Liver (tissue), 9 donors: ENCODE results near the gene SIMC1. TPM values are rescaled to one million over a fixed set of nuclear protein-coding genes. Genes with fewer than 3 reads are reported as not detected.

Source experiments
- DNase-seq: peaks from one replicate; pipeline ENCODE4 v3.0.0-alpha.2; 2017; ENCODE audit warnings: low spot score
- H3K27ac ChIP-seq, 2 donors: one replicate each; pipeline ENCODE4 v1.7.0; 2013; ENCODE audit warnings: inconsistent platforms in 2 of 2, low read length in 2 of 2, control low read depth in 1 of 2, low read depth in 1 of 2, mild to moderate bottlenecking in 1 of 2
- H3K27me3 ChIP-seq, 4 donors: one replicate each; pipeline versions ENCODE4 v1.6.1 to v1.7.0; 2013; ENCODE audit warnings: low read length in 3 of 4, inconsistent platforms in 1 of 4, mild to moderate bottlenecking in 1 of 4, moderate library complexity in 1 of 4; ENCODE audit not compliant: control insufficient read depth in 4 of 4, insufficient read depth in 4 of 4
- H3K36me3 ChIP-seq, 4 donors: one replicate each; pipeline versions ENCODE4 v1.6.1 to v1.7.0; 2013; ENCODE audit warnings: low read length in 3 of 4, mild to moderate bottlenecking in 3 of 4, low read depth in 1 of 4, moderate library complexity in 1 of 4; ENCODE audit not compliant: control insufficient read depth in 4 of 4, insufficient read depth in 3 of 4
- H3K4me1 ChIP-seq, 4 donors: one replicate each; pipeline versions ENCODE4 v1.6.1 to v1.7.0; 2013; ENCODE audit warnings: low read length in 3 of 4, mild to moderate bottlenecking in 3 of 4, moderate library complexity in 1 of 4; ENCODE audit not compliant: control insufficient read depth in 4 of 4, insufficient read depth in 4 of 4
- H3K4me3 ChIP-seq, 3 donors: one replicate each; pipeline versions ENCODE4 v1.6.1 to v1.7.0; 2013; ENCODE audit warnings: low read length in 3 of 3, control low read depth in 1 of 3, low read depth in 1 of 3, mild to moderate bottlenecking in 1 of 3
- H3K9ac ChIP-seq, 2 donors: one replicate each; pipeline ENCODE4 v1.7.0; 2013; ENCODE audit warnings: low read length in 2 of 2, mild to moderate bottlenecking in 2 of 2, moderate library complexity in 2 of 2, control low read depth in 1 of 2, low read depth in 1 of 2
- H3K9me3 ChIP-seq, 4 donors: one replicate each; pipeline versions ENCODE4 v1.6.1 to v1.7.0; 2013; ENCODE audit warnings: low read length in 3 of 4; ENCODE audit not compliant: control insufficient read depth in 4 of 4
- EGR1 ChIP-seq, 2 donors: IDR thresholded peaks; 2 replicates each; pipeline ENCODE4 v1.6.1; 2016 to 2018; ENCODE audit warnings: antibody characterized with exemption in 2 of 2, low read depth in 2 of 2
- GABPA ChIP-seq, 2 donors: IDR thresholded peaks in 1 of 2; conservative IDR thresholded peaks in 1 of 2; 2 replicates each; pipeline ENCODE4 v1.6.1; 2016; ENCODE audit warnings: antibody characterized with exemption in 2 of 2, mild to moderate bottlenecking in 1 of 2, moderate library complexity in 1 of 2
- HNF4A ChIP-seq, 2 donors: conservative IDR thresholded peaks; 2 replicates each; pipeline ENCODE4 v1.6.1; 2016; ENCODE audit warnings: antibody characterized with exemption in 2 of 2, mild to moderate bottlenecking in 2 of 2
- HNF4G ChIP-seq: IDR thresholded peaks from 2 replicates; pipeline ENCODE4 v1.6.1; 2016; ENCODE audit warnings: antibody characterized with exemption
- JUND ChIP-seq, 2 donors: IDR thresholded peaks; 2 replicates each; pipeline ENCODE4 v1.6.1; 2016; ENCODE audit warnings: antibody characterized with exemption in 2 of 2
- RAD21 ChIP-seq, 2 donors: IDR thresholded peaks; 2 replicates each; pipeline ENCODE4 v1.6.1; 2016; ENCODE audit warnings: antibody characterized with exemption in 2 of 2, mild to moderate bottlenecking in 2 of 2
- REST ChIP-seq: IDR thresholded peaks from 2 replicates; pipeline ENCODE4 v1.6.1; 2016; ENCODE audit warnings: antibody characterized with exemption, mild to moderate bottlenecking
- RXRA ChIP-seq, 2 donors: IDR thresholded peaks; 2 replicates each; pipeline ENCODE4 v1.6.1; 2017 to 2018; ENCODE audit warnings: antibody characterized with exemption in 2 of 2, mild to moderate bottlenecking in 1 of 2
- TAF1 ChIP-seq: conservative IDR thresholded peaks from 2 replicates; pipeline ENCODE4 v1.6.1; 2016; ENCODE audit warnings: antibody characterized with exemption, mild to moderate bottlenecking
- YY1 ChIP-seq: IDR thresholded peaks from 2 replicates; pipeline ENCODE4 v1.6.1; 2016; ENCODE audit warnings: antibody characterized with exemption, mild to moderate bottlenecking
- ZBTB33 ChIP-seq: IDR thresholded peaks from 2 replicates; pipeline ENCODE4 v1.6.1; 2016; ENCODE audit warnings: antibody characterized with exemption
- WGBS: extraction: QIAGEN DNeasy Blood & Tissue Kit; methylation state at CpG from one replicate; pipeline ENCODE4 v1.1.7; 2013; 5-methylcytosine and 5-hydroxymethylcytosine counted together
- polyA plus RNA-seq, 2 donors: library from polyadenylated mRNA; stranded (reverse) in 1 of 2; unstranded in 1 of 2; fragments of 200-250 nt in 1 of 2; fragments of >200 nt in 1 of 2; fragmentation: Nextera tagmentation in 1 of 2; extraction: Ambion mirVana in 1 of 2; gene quantifications; one replicate each; pipeline versions ENCODE4 v1.2.1 to v1.2.3, GENCODE V29; 2013 to 2015
- total RNA-seq, 2 donors: library from RNA; depleted of rRNA; stranded (reverse); fragments of >200 nt; gene quantifications; one replicate each; pipeline ENCODE4 v1.2.3, GENCODE V29; 2014
- TF ChIP-seq, protein P1 (sequence below): IDR thresholded peaks from 2 replicates; pipeline ENCODE4 v1.6.1; 2016; ENCODE audit warnings: antibody characterized with exemption
- TF ChIP-seq, protein P2 (sequence below): fragments of 150-350 bp; IDR thresholded peaks from 2 replicates; pipeline ENCODE4 v1.5.1; 2017; ENCODE audit warnings: improper control_type of control experiment, low read depth, low read length; ENCODE audit not compliant: missing input control
- TF ChIP-seq, protein P3 (sequence below): IDR thresholded peaks from 2 replicates; pipeline ENCODE4 v1.6.1; 2016; ENCODE audit warnings: antibody characterized with exemption
- donor health status: healthy.
- donor health status: healthy.
- donor health status: healthy.
- donor health status: healthy.
- donor health status: healthy.

SIMC1 gene
- total and polyA plus RNA-seq, 4 donors, result 2.5 to 8.9 (median 6.2) TPM

GRCh38 chr5:176319827-176320554 is 81.8 kb downstream of the SIMC1 start:
- 72% methylated on average over 9 of the region's 9 CpGs for WGBS
- Histone ChIP-seq H3K9ac (no peak overlapping the region), H3K27ac (no peak overlapping the region), H3K36me3 (peaks cover 5 to 18% (median 8%) of the 10 kb centered on the region in 4 donors), H3K9me3 (no peaks in the 10 kb centered on the region), H3K4me1 (peaks cover 0 to 18% (median 11%) of the 10 kb centered on the region in 4 donors), H3K4me3 (no peak overlapping the region), H3K27me3 (no peaks in the 10 kb centered on the region)
- no peak for DNase-seq
- TF ChIP-seq YY1, result no peak
- TF ChIP-seq RAD21 (IDR thresholded peaks at IDR 0.05), result peak; percentile 57 to 67
- TF ChIP-seq, protein P1, sequence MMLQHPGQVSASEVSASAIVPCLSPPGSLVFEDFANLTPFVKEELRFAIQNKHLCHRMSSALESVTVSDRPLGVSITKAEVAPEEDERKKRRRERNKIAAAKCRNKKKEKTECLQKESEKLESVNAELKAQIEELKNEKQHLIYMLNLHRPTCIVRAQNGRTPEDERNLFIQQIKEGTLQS, result no peak
- TF ChIP-seq, protein P2, sequence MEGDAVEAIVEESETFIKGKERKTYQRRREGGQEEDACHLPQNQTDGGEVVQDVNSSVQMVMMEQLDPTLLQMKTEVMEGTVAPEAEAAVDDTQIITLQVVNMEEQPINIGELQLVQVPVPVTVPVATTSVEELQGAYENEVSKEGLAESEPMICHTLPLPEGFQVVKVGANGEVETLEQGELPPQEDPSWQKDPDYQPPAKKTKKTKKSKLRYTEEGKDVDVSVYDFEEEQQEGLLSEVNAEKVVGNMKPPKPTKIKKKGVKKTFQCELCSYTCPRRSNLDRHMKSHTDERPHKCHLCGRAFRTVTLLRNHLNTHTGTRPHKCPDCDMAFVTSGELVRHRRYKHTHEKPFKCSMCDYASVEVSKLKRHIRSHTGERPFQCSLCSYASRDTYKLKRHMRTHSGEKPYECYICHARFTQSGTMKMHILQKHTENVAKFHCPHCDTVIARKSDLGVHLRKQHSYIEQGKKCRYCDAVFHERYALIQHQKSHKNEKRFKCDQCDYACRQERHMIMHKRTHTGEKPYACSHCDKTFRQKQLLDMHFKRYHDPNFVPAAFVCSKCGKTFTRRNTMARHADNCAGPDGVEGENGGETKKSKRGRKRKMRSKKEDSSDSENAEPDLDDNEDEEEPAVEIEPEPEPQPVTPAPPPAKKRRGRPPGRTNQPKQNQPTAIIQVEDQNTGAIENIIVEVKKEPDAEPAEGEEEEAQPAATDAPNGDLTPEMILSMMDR, result peak; percentile 34

GRCh38 chr5:176320577-176320976 is 82.4 kb downstream of the SIMC1 start:
- Histone ChIP-seq H3K9ac (no peak overlapping the region), H3K4me3 (no peak overlapping the region), H3K4me1 (peaks cover 0 to 18% (median 11%) of the 10 kb centered on the region in 4 donors), H3K9me3 (no peaks in the 10 kb centered on the region), H3K27me3 (no peaks in the 10 kb centered on the region), H3K36me3 (peaks cover 5 to 18% (median 6%) of the 10 kb centered on the region in 4 donors), H3K27ac (no peak overlapping the region)
- TF ChIP-seq GABPA (IDR thresholded peaks at IDR 0.05 in 1 of 2, conservative IDR thresholded peaks at IDR 0.05 in 1 of 2) (no peak), RAD21 (IDR thresholded peaks at IDR 0.05) (no peak), TAF1 (no peak), HNF4G (no peak), JUND (IDR thresholded peaks at IDR 0.05) (no peak), ZBTB33 (no peak), RXRA (IDR thresholded peaks at IDR 0.05) (no peak), YY1 (no peak), REST (no peak), HNF4A (conservative IDR thresholded peaks at IDR 0.05) (no peak), EGR1 (IDR thresholded peaks at IDR 0.05; ENCODE audit: low read depth in 2 of 2) (no peak)
- TF ChIP-seq, protein P3, sequence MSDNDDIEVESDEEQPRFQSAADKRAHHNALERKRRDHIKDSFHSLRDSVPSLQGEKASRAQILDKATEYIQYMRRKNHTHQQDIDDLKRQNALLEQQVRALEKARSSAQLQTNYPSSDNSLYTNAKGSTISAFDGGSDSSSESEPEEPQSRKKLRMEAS, result no peak
- TF ChIP-seq, protein P1, result no peak
- DNase-seq, result no peak
- 93% methylated on average over 3 of the region's 3 CpGs for WGBS
